Fibroblast of upper back skin (primary cell): Measurements from ENCODE around the gene PURA.

ENCODE experiments used
- DNase-seq: peaks from one replicate; pipeline ENCODE4 v3.0.0-alpha.2; 2013

The PURA gene

DNA sequence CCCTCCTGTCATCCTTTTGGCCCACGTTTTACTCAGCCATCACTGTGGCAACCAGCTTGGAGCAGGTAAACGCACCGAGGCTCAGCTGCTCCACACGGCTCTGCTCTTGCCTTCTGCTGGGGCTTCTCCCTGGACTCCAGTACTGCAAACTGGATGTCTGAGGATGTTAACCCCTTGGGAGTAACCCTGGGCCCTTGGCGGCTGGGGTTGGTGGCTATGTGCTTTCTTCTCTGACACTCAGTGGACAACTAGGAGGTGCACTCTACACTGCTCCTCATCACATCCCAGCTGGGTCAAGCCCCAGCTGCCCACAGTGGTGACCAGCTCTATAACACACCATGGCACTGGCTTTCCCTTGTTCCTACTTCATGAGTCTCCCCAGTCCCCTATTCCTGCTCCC lies 48.9 kb downstream of the PURA start:
- no peak for DNase-seq

- DNase-seq = no peak
These were observed 51.4 kb downstream of the PURA start for GRCh38 chr5:140165101-140165922.

DNA sequence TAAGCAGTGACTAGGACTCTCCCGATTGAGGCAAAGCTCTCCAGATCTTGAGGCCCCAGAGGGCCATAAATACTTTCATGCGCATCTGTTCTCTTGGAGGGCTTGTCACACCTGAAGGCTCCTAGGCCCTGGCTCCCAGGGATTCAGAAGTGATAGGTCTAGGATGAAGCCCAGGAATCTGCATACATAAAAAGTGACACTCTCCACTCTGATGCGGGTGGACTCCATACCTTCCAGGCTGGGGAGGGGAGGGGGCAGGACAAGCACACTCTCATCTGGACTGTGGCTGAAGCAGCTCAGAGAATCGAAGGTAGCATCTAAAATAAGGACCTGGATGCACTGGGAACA lies 52.0 kb downstream of the PURA start:
- DNase-seq = no peak

- no peak for DNase-seq
These were observed 53.0 kb downstream of the PURA start for GRCh38 chr5:140166911-140167310.

- no peak for DNase-seq
These were observed 54.5 kb downstream of the PURA start for GRCh38 chr5:140168371-140168770.

- no peak for DNase-seq
These were observed 55.5 kb downstream of the PURA start for GRCh38 chr5:140169410-140169809.

DNA sequence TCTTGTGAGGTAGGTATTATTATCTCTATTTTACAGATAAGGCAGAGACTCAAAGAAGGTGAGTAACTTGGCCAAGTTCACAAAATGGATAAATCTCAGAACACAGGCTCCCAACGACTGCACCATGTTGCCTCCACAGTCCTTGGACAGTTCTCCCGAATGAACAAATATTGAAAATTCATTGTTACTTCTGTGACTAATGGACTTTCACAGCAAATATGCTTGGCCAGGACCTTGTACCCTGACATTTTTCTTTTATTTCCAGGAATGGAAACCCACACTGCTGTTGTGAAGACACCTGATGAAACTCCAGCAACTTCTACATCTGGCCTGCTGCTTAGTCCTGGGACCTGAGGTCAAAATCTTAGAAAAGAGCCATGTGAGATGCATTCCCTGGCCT lies 58.6 kb downstream of the PURA start:
- no peak for DNase-seq

- DNase-seq = no peak
These were observed 60.1 kb downstream of the PURA start for GRCh38 chr5:140174014-140174413.

DNA sequence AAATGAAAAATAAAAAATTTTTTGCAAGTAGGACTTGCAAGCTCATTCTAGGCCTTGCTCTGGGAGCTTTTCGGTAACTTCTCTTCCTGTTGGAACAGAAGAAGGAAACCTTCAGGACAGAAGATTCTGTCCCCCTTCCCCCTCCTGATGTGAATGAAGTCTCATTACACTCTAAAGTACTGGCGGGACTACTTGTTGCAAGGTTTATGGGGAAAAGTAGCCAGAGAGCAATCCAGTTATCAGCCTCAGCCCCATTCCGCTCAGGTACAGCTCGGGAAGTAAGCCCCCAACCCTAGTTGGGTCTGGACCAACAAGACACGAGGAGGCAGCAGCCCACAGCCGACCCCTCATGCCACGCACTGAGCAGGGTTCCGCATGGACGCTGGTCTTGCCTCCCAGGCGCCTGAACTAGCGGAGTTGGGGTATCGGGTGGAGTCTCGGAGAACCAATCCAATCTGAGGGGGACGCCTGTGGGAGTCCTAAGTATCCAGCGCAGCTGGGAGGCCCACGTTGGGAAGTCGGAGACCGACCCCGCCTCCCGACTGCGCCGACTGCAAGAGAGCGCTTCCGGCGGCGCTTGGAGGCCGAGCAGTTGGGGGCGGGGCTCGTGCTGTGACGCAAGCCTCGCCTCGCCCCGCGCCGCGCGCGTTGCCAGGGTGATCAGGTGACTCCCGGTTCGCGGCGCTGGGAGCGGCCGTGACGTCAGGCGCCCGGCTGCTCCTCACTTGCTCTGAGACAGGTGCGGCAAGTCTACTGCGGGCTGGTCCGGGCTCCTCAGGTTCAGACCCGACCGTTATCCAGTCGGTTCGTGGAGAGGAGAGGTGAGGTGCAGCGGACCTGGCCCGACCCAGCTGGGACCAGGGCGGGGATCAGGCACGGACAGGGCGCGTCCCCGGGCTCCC lies 60.8 kb downstream of the PURA start, which contains the start of gene CYSTM1:
Gene CYSTM1 (plus strand): TSS at position 724 of the 902 bp plus-strand sequence. CDS start 19,278 bp downstream, outside the sequence.
- peak; percentile 90 for DNase-seq
